Right lobe of liver (tissue), 6 donors: ENCODE data around the gene RABGAP1. TPM values are rescaled to one million over a fixed set of nuclear protein-coding genes. Genes with fewer than 3 reads are reported as not detected.

Experiments used
- ATAC-seq, 4 donors: fragments of 200-7000 bp; cut with Tn5 transposase; one replicate each; pipeline ENCODE4 v1.9.1; 2020; ENCODE audit warnings: mild to moderate bottlenecking in 4 of 4, moderate library complexity in 4 of 4
- DNase-seq, 3 donors: peaks; one replicate each; pipeline ENCODE4 v3.0.0-alpha.2; 2020
- H3K27ac ChIP-seq, 3 donors: fragments of 200-600 bp; one replicate each; pipeline ENCODE4 v1.8.0; 2022
- H3K27me3 ChIP-seq, 2 donors: fragments of 200-600 bp; one replicate each; pipeline ENCODE4 v1.8.0; 2022
- H3K36me3 ChIP-seq, 4 donors: fragments of 200-600 bp; sonication (generic) in 1 of 4; one replicate each; pipeline versions ENCODE4 v1.5.1 to v1.8.0; 2017 to 2022; ENCODE audit warnings: control low read depth in 1 of 4
- H3K4me1 ChIP-seq, 4 donors: fragments of 200-600 bp; sonication (generic) in 1 of 4; one replicate each; pipeline versions ENCODE4 v1.5.1 to v1.8.0; 2017 to 2022; ENCODE audit warnings: control low read depth in 1 of 4
- H3K4me3 ChIP-seq, 3 donors: fragments of 200-600 bp; one replicate each; pipeline ENCODE4 v1.8.0; 2022
- H3K9me3 ChIP-seq, 4 donors: fragments of 200-600 bp; sonication (generic) in 1 of 4; one replicate each; pipeline versions ENCODE4 v1.5.1 to v1.8.0; 2017 to 2022; ENCODE audit warnings: control low read depth in 1 of 4
- CTCF ChIP-seq, 4 donors: fragments of 200-600 bp in 3 of 4; fragments of 450-650 bp in 1 of 4; IDR thresholded peaks; one replicate each; pipeline versions ENCODE4 v1.5.1 to v1.8.0; 2016 to 2022; ENCODE audit warnings: antibody characterized with exemption in 4 of 4, mild to moderate bottlenecking in 2 of 4
- POLR2A ChIP-seq: fragments of 450-650 bp; IDR thresholded peaks from one replicate; pipeline ENCODE4 v1.6.1; 2017; ENCODE audit warnings: antibody characterized with exemption, mild to moderate bottlenecking
- WGBS: methylation state at CpG from one replicate; pipeline ENCODE4 v1.1.6; 2018; ENCODE audit warnings: low coverage, low lambda C conversion rate; ENCODE audit not compliant: insufficient coverage; ENCODE audit errors: missing lambda C conversion rate; 5-methylcytosine and 5-hydroxymethylcytosine counted together
- intact Hi-C, 2 donors: fragments of 100-400 bp; cut with DNase I; formaldehyde crosslinking; loops; one replicate each; pipeline versions ENCODE4 v1.11.2 to v1.14.1; 2022
- total RNA-seq, 6 experiments: library from RNA; depleted of rRNA in 2 of 6; stranded (reverse); fragments of >200 nt in 2 of 6; fragmentation: NEBNext Ultra II Directional in 3 of 6; extraction: Animal tissue kit (Norgen Biotek cat#: 25700) in 3 of 6; gene quantifications; one replicate each; pipeline versions ENCODE4 v1.1.0 to v1.2.4, GENCODE V29; 2016 to 2023
- donor health status: DM: no; HTN: yes; CAD: no.
- donor health status: DM: no; HTN: no; CAD: no.
- donor health status: DM: no; HTN: no; CAD: no.
- donor health status: DM: no; HTN: yes; CAD: no.
- donor health status: DM: no; HTN: yes; CAD: no.

RABGAP1 gene
- total RNA-seq, 6 experiments from 2014 or later: 11.4 to 15.4 (median 13.5) TPM

- Histone ChIP-seq H3K4me1 (peaks cover 0 to 45% (median 11%) of the 10 kb centered on the region in 4 donors), H3K9me3 (no peaks in the 10 kb centered on the region), H3K4me3 (no peak overlapping the region), H3K36me3 (peaks cover 0 to 5% (median 4%) of the 10 kb centered on the region in 4 donors), H3K27me3 (no peaks in the 10 kb centered on the region), H3K27ac (peak overlapping the region in 2 of 3 donors; percentile 71 to 75)
- intact Hi-C loops: no loop called here
- TF ChIP-seq POLR2A: no peak
- TF ChIP-seq CTCF (IDR thresholded peaks at IDR 0.05): no peak
- 77% methylated on average over 3 of the region's 3 CpGs for WGBS
- no peak for DNase-seq
- ATAC-seq: no peak
Observed at GRCh38 chr9:123011380-123011779, 70.6 kb downstream of the RABGAP1 start.

GRCh38 chr9:123011878-123012528 lies 71.2 kb downstream of the RABGAP1 start:
- no peaks in the 10 kb centered on the region for H3K9me3 ChIP-seq
- TF ChIP-seq CTCF (IDR thresholded peaks at IDR 0.05) (no peak), POLR2A (no peak)
- peak overlapping the region in 2 of 3 donors; percentile 71 to 75 for H3K27ac ChIP-seq
- DNase-seq: no peak
- no peak overlapping the region for H3K4me3 ChIP-seq
- 48% methylated on average over 3 of the region's 3 CpGs for WGBS
- H3K27me3 ChIP-seq: no peaks in the 10 kb centered on the region
- ATAC-seq: peak; percentile 84 to 93 (median 90)
- intact Hi-C loops: no loop called here
- H3K4me1 ChIP-seq: peaks cover 0 to 45% (median 11%) of the 10 kb centered on the region in 4 donors
- peaks cover 0 to 5% (median 4%) of the 10 kb centered on the region in 4 donors for H3K36me3 ChIP-seq

GRCh38 chr9:123016631-123017030 lies 75.8 kb downstream of the RABGAP1 start:
- intact Hi-C loops: no loop called here
- ATAC-seq (no peak), DNase-seq (no peak)
- H3K27me3 ChIP-seq: no peaks in the 10 kb centered on the region
- no peaks in the 10 kb centered on the region for H3K9me3 ChIP-seq
- H3K4me1 ChIP-seq: peaks cover 0 to 10% (median 4%) of the 10 kb centered on the region in 4 donors
- no peak overlapping the region for H3K27ac ChIP-seq
- H3K4me3 ChIP-seq: no peak overlapping the region
- peaks cover 0 to 10% (median 5%) of the 10 kb centered on the region in 4 donors for H3K36me3 ChIP-seq
- 95% methylated on average over 1 of the region's 1 CpG for WGBS
- TF ChIP-seq POLR2A (no peak), CTCF (IDR thresholded peaks at IDR 0.05) (no peak)

DNA sequence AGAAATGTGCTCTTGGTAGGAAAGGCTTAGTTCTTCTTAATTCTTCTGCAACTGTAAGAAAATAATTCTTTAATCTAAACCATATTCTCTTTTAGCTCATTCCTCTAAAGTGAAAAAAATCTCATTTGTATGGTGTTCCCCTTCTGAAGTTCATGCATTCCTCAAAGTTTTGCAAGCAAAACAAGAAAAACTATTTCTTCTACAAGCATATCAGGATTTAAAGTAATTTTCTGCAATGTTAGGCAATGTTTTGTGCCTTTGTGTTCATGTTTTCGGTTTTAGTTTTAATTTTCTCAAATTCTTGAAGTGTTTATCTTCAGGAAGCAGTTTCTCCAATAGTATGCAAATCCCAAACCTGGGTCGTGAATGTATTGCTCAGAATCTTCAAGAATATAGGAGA lies 80.0 kb downstream of the RABGAP1 start:
- TF ChIP-seq CTCF (IDR thresholded peaks at IDR 0.05): no peak
- no peaks in the 10 kb centered on the region for H3K4me1 ChIP-seq
- intact Hi-C loops: no loop called here
- DNase-seq: no peak
- no peaks in the 10 kb centered on the region for H3K27me3 ChIP-seq
- H3K4me3 ChIP-seq: no peak overlapping the region
- H3K36me3 ChIP-seq: peaks cover 0 to 22% (median 3%) of the 10 kb centered on the region in 4 donors
- ATAC-seq: no peak
- 61% methylated on average over 2 of the region's 2 CpGs for WGBS
- no peaks in the 10 kb centered on the region for H3K9me3 ChIP-seq
- no peak overlapping the region for H3K27ac ChIP-seq
